ENCODE data around the gene SPNS3.
A peak's percentile ranks its signal among the peaks of the same experiment; 100 is the strongest.

Gene SPNS3

GRCh38 chr17:4472286-4472685, 38.5 kb downstream of the SPNS3 start:
- no peak for DNase-seq

- DNase-seq = no peak
Observed at GRCh38 chr17:4474093-4474492, 40.4 kb downstream of the SPNS3 start.

GRCh38 chr17:4475001-4475400, 41.3 kb downstream of the SPNS3 start:
- no peak for DNase-seq

- DNase-seq = no peak
Observed at GRCh38 chr17:4475463-4475862, 41.7 kb downstream of the SPNS3 start.

- no peak for DNase-seq
Observed at GRCh38 chr17:4476017-4476416, 42.3 kb downstream of the SPNS3 start.

- DNase-seq = no peak
Observed at GRCh38 chr17:4476511-4477070, 42.9 kb downstream of the SPNS3 start.

GRCh38 chr17:4477255-4477791, 43.6 kb downstream of the SPNS3 start:
- no peak for DNase-seq

- no peak for DNase-seq
Observed at GRCh38 chr17:4478318-4478830, 44.6 kb downstream of the SPNS3 start.

- no peak for DNase-seq
Observed at GRCh38 chr17:4479340-4479981, 45.7 kb downstream of the SPNS3 start.

- DNase-seq = no peak
Observed at GRCh38 chr17:4479982-4480751, 46.4 kb downstream of the SPNS3 start.

GRCh38 chr17:4480929-4481898, 47.5 kb downstream of the SPNS3 start:
- peak; percentile 55 for DNase-seq

GRCh38 chr17:4482338-4483011, 48.7 kb downstream of the SPNS3 start:
- no peak for DNase-seq

- no peak for DNase-seq
Observed at GRCh38 chr17:4483012-4483840, 49.5 kb downstream of the SPNS3 start.

- peak; percentile 49 for DNase-seq
Observed at GRCh38 chr17:4485676-4486646, 52.2 kb downstream of the SPNS3 start.

- no peak for DNase-seq
Observed at GRCh38 chr17:4487296-4487695, 53.6 kb downstream of the SPNS3 start.

GRCh38 chr17:4487820-4488716, 54.3 kb downstream of the SPNS3 start:
- no peak for DNase-seq

- no peak for DNase-seq
Observed at GRCh38 chr17:4488989-4489595, 55.4 kb downstream of the SPNS3 start.

GRCh38 chr17:4490109-4490591, 56.4 kb downstream of the SPNS3 start:
- no peak for DNase-seq

Data from activated CD4-positive, alpha-beta T cell treated with anti-CD3 and anti-CD28 coated beads, Interleukin-2, Interleukin-6, amounts not matched to agents 100 ng/mL and 50 ng/mL, durations not matched to agents 16 hours and 8 hours (primary cell).